Measurements from ENCODE around the gene PBX4. TPM values are rescaled to one million over a fixed set of nuclear protein-coding genes. Genes with fewer than 3 reads are reported as not detected.

The PBX4 gene
- total and polyA plus RNA-seq, 2 donors (not counting 1 experiment from before 2014, with no cell fraction given), result 11.7 TPM

DNA sequence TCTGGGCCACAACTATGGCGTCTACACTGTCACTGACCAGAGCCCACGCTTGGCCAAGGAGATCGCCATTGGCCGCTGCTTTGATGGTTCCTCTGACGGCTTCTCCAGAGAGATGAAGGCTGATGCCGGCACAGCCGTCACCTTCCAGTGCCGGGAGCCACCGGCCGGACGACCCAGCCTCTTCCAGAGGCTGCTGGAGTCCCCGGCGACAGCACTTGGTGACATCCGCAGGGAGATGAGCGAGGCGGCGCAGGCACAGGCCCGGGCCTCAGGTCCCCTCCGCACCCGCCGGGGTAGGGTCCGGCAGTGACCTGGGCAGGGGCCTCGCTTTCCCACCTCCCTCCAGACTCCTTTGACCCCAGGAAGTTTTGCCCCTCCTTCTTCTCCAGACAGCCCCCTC lies 72.8 kb downstream of the PBX4 start:
- 98% methylated on average over 22 of the region's 23 CpGs for WGBS (ENCODE audit: insufficient coverage)
- DNase-seq (no peak), ATAC-seq (ENCODE audit: low read depth) (no peak)
- no peak overlapping the region for H3K9ac ChIP-seq (ENCODE audit: low read length)
- H3K4me3 ChIP-seq (ENCODE audit: control extremely low read depth in 1 of 5, extremely low read depth in 1 of 5, insufficient read depth in 1 of 5, low read depth in 2 of 5, low read length in 4 of 5), result no peak overlapping the region
- H3K27me3 Mint-ChIP-seq, result peaks cover 18% of the 10 kb centered on the region
- H3K4me3 Mint-ChIP-seq, result no peak overlapping the region
- H3K36me3 ChIP-seq (replicated peaks in 1 of 2; ENCODE audit: control extremely low read depth in 1 of 2, control insufficient read depth in 1 of 2, extremely low read depth in 1 of 2, insufficient read depth in 2 of 2, low read length in 1 of 2), result no peaks in the 10 kb centered on the region
- H2AFZ ChIP-seq (ENCODE audit: insufficient read depth, low read depth, low read length, poor library complexity, severe bottlenecking), result no peak overlapping the region
- no peaks in the 10 kb centered on the region for H4K20me1 ChIP-seq (ENCODE audit: control insufficient read depth, insufficient read depth, low read length, poor library complexity, severe bottlenecking)
- H3K9me3 ChIP-seq (ENCODE audit: control extremely low read depth in 1 of 3, control insufficient read depth in 2 of 3, insufficient read depth in 1 of 3, low read length in 2 of 3), result peaks cover 0 to 26% (median 0%) of the 10 kb centered on the region in 3 donors
- H3K4me2 ChIP-seq (replicated peaks; ENCODE audit: low read depth, low read length, poor library complexity, severe bottlenecking), result no peak overlapping the region
- no peaks in the 10 kb centered on the region for H3K9me3 Mint-ChIP-seq (ENCODE audit: insufficient read depth)
- CTCF ChIA-PET, result no interaction called here
- H3K27me3 ChIP-seq (replicated peaks in 1 of 4; ENCODE audit: control extremely low read depth in 1 of 4, control insufficient read depth in 3 of 4, insufficient read depth in 4 of 4, low read length in 3 of 4), result peaks cover 0 to 40% (median 10%) of the 10 kb centered on the region in 4 experiments
- intact Hi-C loops (cut with micrococcal nuclease), result no loop called here
- peaks cover 13 to 15% of the 10 kb centered on the region in 2 donors for H3K4me1 ChIP-seq (ENCODE audit: control insufficient read depth in 2 of 2, insufficient read depth in 2 of 2, low read length in 2 of 2)
- H3K27ac Mint-ChIP-seq, result no peak overlapping the region
- H3K79me2 ChIP-seq (ENCODE audit: control insufficient read depth, insufficient read depth, low read length), result no peaks in the 10 kb centered on the region
- TF ChIP-seq EZH2 (IDR thresholded peaks at IDR 0.05; ENCODE audit: borderline replicate concordance, insufficient read depth, low read depth, low read length, poor library complexity, severe bottlenecking), result no peak
- TF ChIP-seq, protein P1, sequence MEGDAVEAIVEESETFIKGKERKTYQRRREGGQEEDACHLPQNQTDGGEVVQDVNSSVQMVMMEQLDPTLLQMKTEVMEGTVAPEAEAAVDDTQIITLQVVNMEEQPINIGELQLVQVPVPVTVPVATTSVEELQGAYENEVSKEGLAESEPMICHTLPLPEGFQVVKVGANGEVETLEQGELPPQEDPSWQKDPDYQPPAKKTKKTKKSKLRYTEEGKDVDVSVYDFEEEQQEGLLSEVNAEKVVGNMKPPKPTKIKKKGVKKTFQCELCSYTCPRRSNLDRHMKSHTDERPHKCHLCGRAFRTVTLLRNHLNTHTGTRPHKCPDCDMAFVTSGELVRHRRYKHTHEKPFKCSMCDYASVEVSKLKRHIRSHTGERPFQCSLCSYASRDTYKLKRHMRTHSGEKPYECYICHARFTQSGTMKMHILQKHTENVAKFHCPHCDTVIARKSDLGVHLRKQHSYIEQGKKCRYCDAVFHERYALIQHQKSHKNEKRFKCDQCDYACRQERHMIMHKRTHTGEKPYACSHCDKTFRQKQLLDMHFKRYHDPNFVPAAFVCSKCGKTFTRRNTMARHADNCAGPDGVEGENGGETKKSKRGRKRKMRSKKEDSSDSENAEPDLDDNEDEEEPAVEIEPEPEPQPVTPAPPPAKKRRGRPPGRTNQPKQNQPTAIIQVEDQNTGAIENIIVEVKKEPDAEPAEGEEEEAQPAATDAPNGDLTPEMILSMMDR (IDR thresholded peaks at IDR 0.05), result no peak
- peaks cover 8% of the 10 kb centered on the region for H3K4me1 Mint-ChIP-seq
- H3K27ac ChIP-seq (ENCODE audit: low read length in 2 of 2), result no peak overlapping the region
- POLR2A ChIA-PET, result no interaction called here

DNA sequence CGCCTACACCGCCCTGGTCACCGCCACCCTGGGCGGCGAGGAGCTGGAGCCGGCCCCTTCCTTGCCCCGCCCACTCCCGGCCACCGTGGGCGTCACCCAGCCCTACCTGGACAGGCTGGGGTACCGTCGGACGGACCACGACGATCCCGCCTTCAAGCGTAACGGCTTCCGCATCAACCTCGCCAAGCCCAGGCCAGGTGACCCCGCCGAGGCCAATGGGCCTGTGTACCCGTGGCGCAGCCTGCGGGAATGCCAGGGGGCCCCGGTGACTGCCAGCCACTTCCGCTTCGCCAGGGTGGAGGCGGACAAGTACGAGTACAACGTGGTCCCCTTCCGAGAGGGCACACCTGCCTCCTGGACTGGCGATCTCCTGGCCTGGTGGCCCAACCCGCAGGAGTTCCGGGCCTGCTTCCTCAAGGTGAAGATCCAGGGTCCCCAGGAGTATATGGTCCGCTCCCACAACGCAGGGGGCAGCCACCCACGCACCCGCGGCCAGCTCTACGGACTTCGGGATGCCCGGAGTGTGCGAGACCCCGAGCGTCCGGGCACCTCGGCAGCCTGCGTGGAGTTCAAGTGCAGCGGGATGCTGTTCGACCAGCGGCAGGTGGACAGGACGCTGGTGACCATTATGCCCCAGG lies 73.4 kb downstream of the PBX4 start:
- ATAC-seq (ENCODE audit: low read depth) (no peak), DNase-seq (no peak)
- H3K4me2 ChIP-seq (replicated peaks; ENCODE audit: low read depth, low read length, poor library complexity, severe bottlenecking), result no peak overlapping the region
- peaks cover 18 to 22% of the 10 kb centered on the region in 2 donors for H3K4me1 ChIP-seq (ENCODE audit: control insufficient read depth in 2 of 2, insufficient read depth in 2 of 2, low read length in 2 of 2)
- H2AFZ ChIP-seq (ENCODE audit: insufficient read depth, low read depth, low read length, poor library complexity, severe bottlenecking), result no peak overlapping the region
- Mint-ChIP-seq H3K9me3 (ENCODE audit: insufficient read depth) (no peaks in the 10 kb centered on the region), H3K27me3 (peaks cover 19% of the 10 kb centered on the region), H3K4me3 (no peak overlapping the region), H3K27ac (no peak overlapping the region), H3K4me1 (peaks cover 11% of the 10 kb centered on the region)
- no peak for TF ChIP-seq EZH2 (IDR thresholded peaks at IDR 0.05; ENCODE audit: borderline replicate concordance, insufficient read depth, low read depth, low read length, poor library complexity, severe bottlenecking)
- TF ChIP-seq, protein P1 (IDR thresholded peaks at IDR 0.05), result no peak
- H3K27me3 ChIP-seq (replicated peaks in 1 of 4; ENCODE audit: control extremely low read depth in 1 of 4, control insufficient read depth in 3 of 4, insufficient read depth in 4 of 4, low read length in 3 of 4), result peaks cover 0 to 44% (median 11%) of the 10 kb centered on the region in 4 experiments
- H3K36me3 ChIP-seq (replicated peaks in 1 of 2; ENCODE audit: control extremely low read depth in 1 of 2, control insufficient read depth in 1 of 2, extremely low read depth in 1 of 2, insufficient read depth in 2 of 2, low read length in 1 of 2), result no peaks in the 10 kb centered on the region
- POLR2A ChIA-PET, result no interaction called here
- H3K27ac ChIP-seq (ENCODE audit: low read length in 2 of 2), result no peak overlapping the region
- H3K4me3 ChIP-seq (ENCODE audit: control extremely low read depth in 1 of 5, extremely low read depth in 1 of 5, insufficient read depth in 1 of 5, low read depth in 2 of 5, low read length in 4 of 5), result no peak overlapping the region
- H3K79me2 ChIP-seq (ENCODE audit: control insufficient read depth, insufficient read depth, low read length), result no peaks in the 10 kb centered on the region
- no peaks in the 10 kb centered on the region for H4K20me1 ChIP-seq (ENCODE audit: control insufficient read depth, insufficient read depth, low read length, poor library complexity, severe bottlenecking)
- intact Hi-C loops (cut with micrococcal nuclease), result no loop called here
- H3K9me3 ChIP-seq (ENCODE audit: control extremely low read depth in 1 of 3, control insufficient read depth in 2 of 3, insufficient read depth in 1 of 3, low read length in 2 of 3), result peaks cover 0 to 31% (median 0%) of the 10 kb centered on the region in 3 donors
- no peak overlapping the region for H3K9ac ChIP-seq (ENCODE audit: low read length)
- WGBS (ENCODE audit: insufficient coverage), result 92% methylated on average over 53 of the region's 53 CpGs
- CTCF ChIA-PET, result no interaction called here
